Stimulated activated CD4-positive, alpha-beta T cell treated with anti-CD3 and anti-CD28 coated beads, Interleukin-4, amount 100 ng/mL, for 1 hour (primary cell): Measurements from ENCODE around the gene ZSCAN21.

Experiments
- DNase-seq: peaks from one replicate; pipeline ENCODE4 v3.0.0-alpha.2; 2020

Gene ZSCAN21

GRCh38 chr7:100079024-100079560 is 29.5 kb downstream of the ZSCAN21 start:
- DNase-seq, result no peak

- no peak for DNase-seq
These were observed 31.4 kb downstream of the ZSCAN21 start for GRCh38 chr7:100080907-100081534.

- DNase-seq, result peak; percentile 97
These were observed 32.0 kb downstream of the ZSCAN21 start, which contains the start of gene ZNF3 for GRCh38 chr7:100081535-100082102. ZNF3 (minus strand) TSS chr7:100081723; CDS start chr7:100077357, 4,366 bp downstream.

- DNase-seq, result no peak
These were observed 33.4 kb downstream of the ZSCAN21 start for GRCh38 chr7:100082978-100083377.

- no peak for DNase-seq
These were observed 35.9 kb downstream of the ZSCAN21 start for GRCh38 chr7:100085515-100085914.

- no peak for DNase-seq
These were observed 37.6 kb downstream of the ZSCAN21 start for GRCh38 chr7:100087055-100087750.

GRCh38 chr7:100088095-100088620 is 38.6 kb downstream of the ZSCAN21 start:
- DNase-seq, result no peak

GRCh38 chr7:100088621-100089457 is 39.3 kb downstream of the ZSCAN21 start, which contains the start of gene COPS6:
COPS6 (plus strand) TSS chr7:100088969; CDS start chr7:100088991, 22 bp downstream.
- peak; percentile 91 for DNase-seq

- DNase-seq, result no peak
These were observed 40.1 kb downstream of the ZSCAN21 start for GRCh38 chr7:100089458-100090196.

GRCh38 chr7:100090527-100091410 is 41.2 kb downstream of the ZSCAN21 start:
- DNase-seq, result no peak

GRCh38 chr7:100091411-100092181 is 42.0 kb downstream of the ZSCAN21 start:
- no peak for DNase-seq

- DNase-seq, result no peak
These were observed 43.5 kb downstream of the ZSCAN21 start for GRCh38 chr7:100093054-100093453.

GRCh38 chr7:100093498-100093897 is 43.9 kb downstream of the ZSCAN21 start:
- no peak for DNase-seq

GRCh38 chr7:100093925-100094486 is 44.4 kb downstream of the ZSCAN21 start:
- DNase-seq, result no peak

- no peak for DNase-seq
These were observed 45.7 kb downstream of the ZSCAN21 start for GRCh38 chr7:100095289-100095688.

- no peak for DNase-seq
These were observed 46.1 kb downstream of the ZSCAN21 start for GRCh38 chr7:100095704-100096103.

- DNase-seq, result no peak
These were observed 49.3 kb downstream of the ZSCAN21 start for GRCh38 chr7:100098913-100099312.

- no peak for DNase-seq
These were observed 49.9 kb downstream of the ZSCAN21 start for GRCh38 chr7:100099452-100099851.

- peak; percentile 86 for DNase-seq
These were observed 50.9 kb downstream of the ZSCAN21 start for GRCh38 chr7:100100420-100101015.
